HG03354 (cell line): ENCODE data around the gene DENND1B.
A peak's percentile ranks its signal among the peaks of the same experiment; 100 is the strongest.

Experiments
- ATAC-seq: cut with Tn5 transposase; IDR thresholded peaks from one replicate; pipeline ENCODE4 v1.9.1; 2021; ENCODE audit warnings: mild to moderate bottlenecking; ENCODE audit not compliant: unreplicated experiment, poor library complexity, severe bottlenecking

Gene DENND1B

DNA sequence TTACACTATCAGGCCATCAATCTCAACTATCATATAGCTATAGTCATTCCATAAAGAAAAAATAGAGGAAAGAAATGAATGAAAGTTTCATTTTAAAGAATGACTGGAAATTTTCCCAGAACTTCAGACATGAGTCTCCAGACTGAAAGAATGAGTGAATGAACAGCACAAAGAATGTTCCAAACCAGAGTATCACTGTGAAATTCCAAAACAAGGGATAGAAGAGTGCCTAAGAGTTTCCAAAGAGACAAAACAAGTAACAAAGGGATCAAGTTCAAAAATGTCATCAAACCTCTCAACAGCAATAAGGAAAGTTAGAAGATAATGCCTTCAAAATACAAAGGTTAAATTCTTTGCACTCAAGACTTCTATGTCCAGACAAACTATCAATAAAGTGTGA, 114.9 kb downstream of the DENND1B start:
- no peak for ATAC-seq

DNA sequence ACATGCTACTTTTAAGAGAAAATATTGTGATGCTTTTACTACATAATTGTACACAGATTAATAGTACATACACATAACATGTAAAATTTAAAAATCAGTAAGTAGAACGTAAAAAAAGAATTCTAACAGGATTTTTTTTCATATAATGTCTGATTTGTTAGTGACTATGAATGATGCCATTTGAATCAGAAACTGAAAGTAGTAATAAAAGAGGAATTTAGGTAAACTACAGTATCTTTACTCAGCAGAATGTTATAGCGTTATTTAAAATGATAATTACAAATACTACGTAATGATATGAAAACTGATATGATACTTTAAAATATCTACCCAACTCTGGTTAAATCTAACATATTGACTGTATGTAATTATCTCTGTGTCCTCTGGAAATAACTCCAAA, 116.1 kb downstream of the DENND1B start:
- no peak for ATAC-seq

DNA sequence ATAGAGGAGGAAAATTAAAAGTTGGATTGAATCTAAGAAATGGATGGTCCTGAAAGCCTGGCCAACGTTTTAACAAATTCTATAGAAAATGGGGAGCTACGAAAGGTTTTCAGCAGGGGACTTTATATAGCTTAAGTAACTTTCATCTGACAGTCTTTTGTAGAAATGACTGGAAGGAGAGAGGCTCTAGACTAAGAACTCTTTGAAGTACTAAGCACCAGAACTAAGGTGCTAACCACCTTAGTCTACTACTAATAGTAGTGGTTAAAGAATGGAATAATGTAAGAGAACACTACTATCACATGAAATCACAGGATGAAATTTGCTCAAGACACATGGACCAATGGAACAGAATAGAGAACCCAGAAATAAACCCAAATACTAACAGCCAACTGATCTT, 126.1 kb downstream of the DENND1B start:
- no peak for ATAC-seq

- no peak for ATAC-seq
These were observed 137.0 kb downstream of the DENND1B start for GRCh38 chr1:197638316-197638715.

DNA sequence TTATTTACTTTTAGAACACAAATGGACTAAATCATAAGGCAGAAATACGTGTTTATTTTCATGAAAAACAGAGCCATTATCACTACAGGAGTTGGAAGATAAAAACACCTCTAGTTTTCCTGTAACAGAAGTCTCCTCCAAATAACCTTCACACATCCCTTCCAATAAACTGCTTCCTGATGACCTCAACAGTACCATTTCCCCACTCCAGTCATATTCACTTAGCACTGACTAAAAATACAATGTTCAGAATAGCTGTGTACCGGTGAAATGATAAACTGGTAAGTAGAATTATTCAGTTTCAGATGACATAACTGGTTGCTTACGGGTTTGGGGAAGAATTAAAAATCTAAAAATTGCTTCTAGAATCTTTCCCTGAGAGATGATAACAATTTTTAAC, 137.9 kb downstream of the DENND1B start:
- ATAC-seq: no peak

DNA sequence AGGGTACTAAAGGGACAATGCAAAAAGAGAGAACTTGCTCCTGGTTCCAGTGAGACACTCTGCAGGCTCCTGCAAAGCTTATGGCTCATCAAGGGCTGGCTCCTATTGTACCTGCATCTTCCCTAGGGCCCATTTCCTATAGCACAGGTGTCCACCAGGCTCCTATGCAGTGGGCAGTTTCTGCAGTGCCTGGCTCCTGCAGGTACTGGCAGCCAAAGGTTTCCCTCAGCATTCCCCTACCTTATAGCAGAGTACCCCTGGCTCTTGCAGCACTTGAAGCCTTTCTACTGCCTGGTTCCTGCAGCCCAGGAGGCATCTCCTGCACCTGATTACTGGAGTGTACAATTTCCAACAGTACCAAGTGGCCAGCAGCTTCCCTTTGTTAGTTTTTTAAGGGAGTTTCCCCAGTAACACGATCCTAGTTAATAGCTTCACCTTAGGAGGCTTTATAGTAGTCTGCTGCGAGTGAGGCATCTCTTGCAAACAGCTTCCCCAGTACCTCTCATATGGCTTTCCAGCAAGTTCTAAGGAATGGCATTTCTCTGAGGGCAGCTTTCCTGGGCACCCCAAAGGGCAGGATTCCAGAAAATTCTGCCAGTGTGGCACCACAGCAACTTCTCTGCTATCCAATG, 141.7 kb downstream of the DENND1B start:
- no peak for ATAC-seq

GRCh38 chr1:197632651-197633050, 142.6 kb downstream of the DENND1B start:
- no peak for ATAC-seq

GRCh38 chr1:197632005-197632404, 143.3 kb downstream of the DENND1B start:
- no peak for ATAC-seq

DNA sequence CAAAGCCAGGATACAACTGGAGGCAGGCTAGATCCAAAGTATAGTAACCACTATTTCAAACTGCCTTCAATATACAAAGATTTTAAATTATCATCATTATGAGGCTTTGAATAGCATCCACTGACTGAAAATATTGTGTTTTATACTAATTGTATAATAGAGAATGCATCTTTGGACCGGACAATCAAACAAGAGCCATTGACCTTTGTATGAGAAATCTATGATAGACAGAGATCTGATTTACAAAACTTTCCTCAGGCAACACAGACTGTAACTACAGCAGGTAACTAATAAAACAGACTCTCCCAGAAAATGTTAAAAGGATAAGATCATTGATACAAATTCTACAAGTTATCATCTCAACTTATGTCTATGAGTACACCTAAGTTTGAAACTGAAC, 152.9 kb downstream of the DENND1B start:
- ATAC-seq: no peak

GRCh38 chr1:197621761-197622160, 153.5 kb downstream of the DENND1B start:
- no peak for ATAC-seq

DNA sequence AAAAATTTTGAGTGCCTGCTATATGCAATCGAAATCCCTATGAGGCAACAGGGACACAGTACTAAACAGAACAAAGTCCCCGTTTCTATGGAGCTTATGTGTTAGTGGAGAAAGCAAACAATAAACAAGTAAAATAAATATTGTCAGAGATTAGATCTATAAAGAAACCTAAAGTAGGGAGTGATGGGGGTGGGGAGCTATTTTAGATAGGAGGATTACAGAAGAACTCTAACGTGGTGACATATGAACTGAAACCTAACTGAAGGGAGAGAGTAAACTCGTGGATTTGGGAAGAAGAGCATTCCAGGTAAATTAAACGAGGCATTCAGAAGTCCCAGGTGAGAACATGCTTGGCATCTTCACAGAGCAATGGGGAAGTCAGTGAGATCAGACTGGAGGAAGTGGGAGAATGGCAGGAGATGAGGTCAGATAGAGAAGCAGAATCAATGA, 154.5 kb downstream of the DENND1B start:
- ATAC-seq: no peak

GRCh38 chr1:197619008-197619640, 156.2 kb downstream of the DENND1B start:
- ATAC-seq: no peak

- no peak for ATAC-seq
These were observed 157.2 kb downstream of the DENND1B start for GRCh38 chr1:197618061-197618460.

DNA sequence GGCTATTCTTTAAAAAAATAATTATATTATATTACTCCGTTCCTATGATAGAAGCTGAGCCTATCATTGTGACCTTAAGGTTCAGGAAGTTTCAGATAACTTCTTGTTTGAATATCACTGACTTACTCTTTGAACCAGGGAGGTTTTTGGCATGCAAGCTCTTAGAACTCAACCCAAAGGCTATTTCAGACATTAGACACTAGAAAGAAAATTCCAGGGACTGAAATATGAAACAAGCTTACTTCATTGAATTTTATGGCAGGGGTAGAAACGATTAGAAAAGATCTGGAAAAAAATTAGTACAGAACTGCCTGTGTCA, 159.6 kb downstream of the DENND1B start:
- ATAC-seq: no peak

DNA sequence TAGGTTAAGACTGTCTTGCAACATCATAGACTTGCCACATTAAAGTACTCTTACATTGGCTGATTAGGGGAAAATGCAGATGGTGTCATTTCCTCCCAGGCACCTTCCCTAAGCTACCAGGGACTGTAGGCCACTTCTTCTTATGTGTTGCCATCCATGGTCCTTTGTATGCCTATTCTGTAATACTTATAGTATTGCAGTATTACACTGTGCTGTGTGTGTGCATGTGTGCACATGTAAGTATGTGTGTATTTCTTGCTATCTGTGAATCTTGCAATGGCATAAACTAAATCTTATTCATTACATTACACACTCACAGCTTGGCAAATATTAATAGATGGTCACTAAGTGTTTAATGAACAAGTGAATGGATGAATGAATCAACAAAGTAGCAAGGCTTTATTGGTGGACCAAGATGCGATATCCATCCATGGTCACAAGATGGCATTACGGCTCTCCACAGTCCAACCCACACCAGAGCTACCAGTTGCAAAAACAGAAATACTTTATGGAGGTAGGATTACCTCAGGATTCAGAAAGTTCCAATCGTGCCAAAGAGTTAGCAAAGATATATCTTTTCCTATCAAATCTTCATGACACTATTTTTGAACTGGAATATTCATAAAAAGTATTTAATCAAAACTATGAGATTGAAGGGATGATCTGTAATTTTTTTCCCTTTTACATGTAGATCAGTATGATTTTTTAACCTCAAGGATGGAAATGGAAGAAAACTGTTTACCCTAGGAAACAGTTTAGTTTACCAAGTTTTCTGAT, 160.2 kb downstream of the DENND1B start:
- ATAC-seq: peak; percentile 87

GRCh38 chr1:197606168-197606845, 169.0 kb downstream of the DENND1B start:
- ATAC-seq: no peak

DNA sequence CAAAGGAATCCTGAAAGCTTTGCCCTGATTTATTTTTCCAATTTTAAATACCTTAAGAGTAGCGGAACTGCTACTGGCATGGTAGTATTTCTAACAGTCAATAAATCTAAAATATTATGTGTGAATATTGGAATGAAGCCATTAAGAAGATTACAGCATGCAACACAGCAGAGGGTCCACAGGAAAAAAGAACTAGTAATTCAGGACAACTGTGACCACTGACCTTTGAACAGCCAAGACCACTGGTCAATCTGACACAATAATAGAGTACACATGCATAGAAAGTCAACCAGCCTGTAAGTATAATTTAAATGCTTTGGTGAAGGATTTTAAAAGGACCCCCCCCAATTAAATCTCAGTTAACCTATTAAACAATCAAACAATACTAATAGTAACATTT, 171.0 kb downstream of the DENND1B start:
- ATAC-seq: no peak

DNA sequence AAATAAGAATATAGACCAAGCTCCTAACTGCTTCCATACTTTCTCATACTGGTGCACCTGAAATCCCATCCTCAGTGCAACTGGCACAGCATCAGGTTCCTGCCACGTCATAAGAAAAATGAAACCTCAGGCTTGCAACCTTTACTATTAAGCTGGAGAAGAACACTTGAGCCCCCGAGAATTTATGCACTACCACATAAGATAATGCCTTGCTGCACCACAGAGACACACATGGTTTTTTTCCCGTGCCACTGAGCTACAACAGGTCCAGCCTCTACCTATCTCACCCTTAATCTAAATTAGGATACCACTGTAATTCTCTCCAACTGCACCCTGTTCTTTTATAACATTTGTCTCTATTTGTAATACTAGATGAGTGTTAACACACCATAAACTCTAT, 174.5 kb downstream of the DENND1B start:
- no peak for ATAC-seq

- ATAC-seq: no peak
These were observed 175.5 kb downstream of the DENND1B start for GRCh38 chr1:197599789-197600188.

DNA sequence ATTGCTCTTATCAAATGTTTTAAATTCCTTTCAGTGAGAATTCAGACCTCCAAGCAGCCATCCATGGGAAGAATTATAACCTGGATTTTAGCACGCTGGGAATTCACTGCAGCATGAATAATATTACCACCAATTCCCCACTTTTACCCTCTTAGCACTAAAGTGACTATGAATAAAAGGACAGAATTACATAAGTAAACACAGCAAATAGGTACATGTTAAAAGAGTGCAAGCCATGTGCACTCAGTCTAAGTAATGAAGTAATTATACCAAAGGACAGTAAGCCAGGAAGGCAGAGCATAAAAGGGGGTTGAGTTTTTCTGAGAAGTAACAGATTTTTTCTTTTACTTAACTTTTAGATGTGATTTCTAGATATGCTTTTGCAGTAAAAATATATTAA, 176.3 kb downstream of the DENND1B start:
- ATAC-seq: no peak
